AG09309 (cell line): ENCODE results near the gene SLC25A30.
"Not testable (repeated sequence)": the region's sequence is repeated elsewhere in the genome, so short reads cannot be mapped to it uniquely, and the experiment has no call there.

Source experiments
- DNase-seq: peaks from one replicate; pipeline ENCODE4 v3.0.0-alpha.2; 2010; ENCODE audit warnings: low read depth
- H3K4me3 ChIP-seq: 2 replicates; pipeline ENCODE4 v1.5.1; 2011; ENCODE audit warnings: mild to moderate bottlenecking, low read depth, low read length, moderate library complexity; ENCODE audit not compliant: control insufficient read depth
- CTCF ChIP-seq: IDR thresholded peaks from 2 replicates; pipeline ENCODE4 v1.5.1; 2011; ENCODE audit warnings: mild to moderate bottlenecking, low read depth, low read length, inconsistent platforms; ENCODE audit not compliant: insufficient read depth, control insufficient read depth; ENCODE audit errors: missing control alignments

SLC25A30 gene

DNA sequence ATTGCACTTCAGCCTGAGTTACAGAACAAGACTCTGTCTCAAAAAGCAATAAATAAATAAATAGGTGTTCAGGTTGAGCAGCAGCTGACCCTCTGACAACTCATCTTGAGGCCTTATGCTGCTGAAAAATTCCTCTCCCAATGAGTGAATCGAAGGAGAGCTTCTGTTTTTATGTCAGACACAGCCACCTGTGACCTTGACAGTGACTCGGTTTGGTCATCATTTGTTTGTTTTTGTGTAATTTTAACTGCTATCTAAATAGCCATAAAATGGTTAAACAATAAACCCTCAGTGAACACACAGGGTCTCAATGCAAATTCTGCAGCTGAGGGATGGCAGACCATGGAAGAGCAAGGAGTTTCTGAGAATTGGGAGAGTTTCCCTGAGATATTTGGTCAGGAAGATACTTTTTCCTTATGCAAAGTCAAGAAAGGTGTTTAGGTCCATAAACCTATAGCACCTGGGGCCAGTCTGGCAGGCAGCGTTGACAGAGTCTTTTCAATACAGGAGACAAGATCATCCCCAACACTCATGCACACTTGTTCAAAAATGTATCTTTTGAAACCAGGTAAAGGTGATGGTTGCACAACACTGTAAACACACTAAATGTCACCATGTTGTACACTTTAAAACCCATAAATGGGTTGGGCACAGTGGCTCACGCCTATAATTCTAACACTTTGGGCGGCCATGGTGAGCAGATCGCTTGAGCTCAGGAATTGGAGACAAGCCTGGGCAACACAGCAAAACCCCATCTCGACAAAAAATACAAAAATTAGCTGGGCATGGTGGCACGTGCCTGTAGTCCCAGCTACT, 16.6 kb upstream of the SLC25A30 start:
- TF ChIP-seq CTCF = no peak
- H3K4me3 ChIP-seq = no peak overlapping the region
- no peak for DNase-seq

DNA sequence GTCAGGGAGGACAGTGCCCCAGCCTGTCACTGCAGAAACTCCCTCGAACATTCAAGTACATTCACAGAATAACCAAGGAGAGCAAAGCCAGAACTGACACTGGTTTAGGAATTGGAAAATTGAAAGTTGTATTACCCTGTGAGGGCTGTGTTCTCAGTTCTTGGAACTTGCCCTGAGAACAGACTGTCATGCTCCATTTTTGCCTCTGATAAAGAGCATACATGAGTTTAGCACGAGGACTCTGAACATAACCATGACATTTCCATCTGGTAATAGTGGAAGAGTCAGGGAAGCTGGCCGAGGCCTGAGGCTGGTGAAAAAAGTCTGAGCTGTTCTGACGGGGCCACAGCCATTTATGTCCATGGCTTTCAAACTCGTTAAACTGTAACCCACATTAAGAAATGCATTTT, 15.2 kb upstream of the SLC25A30 start:
- no peak overlapping the region for H3K4me3 ChIP-seq
- TF ChIP-seq CTCF = no peak
- no peak for DNase-seq

- DNase-seq = no peak
- TF ChIP-seq CTCF = no peak
- H3K4me3 ChIP-seq = no peak overlapping the region
Measured at GRCh38 chr13:45432737-45433380, 14.7 kb upstream of the SLC25A30 start.

- DNase-seq, H3K4me3 ChIP-seq: not testable (repeated sequence)
Measured at GRCh38 chr13:45426056-45426841, 8.1 kb upstream of the SLC25A30 start.

- TF ChIP-seq CTCF = no peak
- DNase-seq = no peak
- H3K4me3 ChIP-seq = no peak overlapping the region
Measured at GRCh38 chr13:45422731-45423292, 4.6 kb upstream of the SLC25A30 start.

- DNase-seq = no peak
- no peak for TF ChIP-seq CTCF
- H3K4me3 ChIP-seq = no peak overlapping the region
Measured at GRCh38 chr13:45419945-45420344, 1.8 kb upstream of the SLC25A30 start.

- not testable (repeated sequence) for H3K4me3 ChIP-seq, DNase-seq
Measured at GRCh38 chr13:45419389-45419788, 1.2 kb upstream of the SLC25A30 start.
